Body of pancreas (tissue), 4 donors: ENCODE data around the gene MAPK8IP2. TPM values are rescaled to one million over a fixed set of nuclear protein-coding genes. Genes with fewer than 3 reads are reported as not detected.

Experiments used
- ATAC-seq: fragments of 150-250 bp; one replicate; pipeline ENCODE4 v1.9.1; 2016
- DNase-seq, 4 donors: peaks; one replicate each; pipeline ENCODE4 v3.0.0-alpha.2; 2019
- H3K27ac ChIP-seq, 4 donors: fragments of 200-600 bp; sonication (generic); 1 replicate in 3 of 4; 2 replicates in 1 of 4; pipeline versions ENCODE4 v1.5.1 to v1.6.1; 2016 to 2019; ENCODE audit warnings: mild to moderate bottlenecking in 1 of 4, mixed read lengths in 1 of 4, moderate library complexity in 1 of 4
- H3K27me3 ChIP-seq, 2 donors: fragments of 200-600 bp; sonication (generic); one replicate each; pipeline ENCODE4 v1.6.0; 2016; ENCODE audit warnings: mild to moderate bottlenecking in 1 of 2
- H3K36me3 ChIP-seq, 2 donors: fragments of 200-600 bp; sonication (generic); replicated peaks in 1 of 2; 2 replicates each; pipeline ENCODE4 v1.5.1; 2016; ENCODE audit warnings: low read depth in 2 of 2; ENCODE audit not compliant: insufficient read depth in 1 of 2
- H3K4me1 ChIP-seq: fragments of 200-600 bp; sonication (generic); one replicate; pipeline ENCODE4 v1.6.0; 2016
- H3K4me3 ChIP-seq, 2 donors: fragments of 200-600 bp; sonication (generic); 1 replicate in 1 of 2; 2 replicates in 1 of 2; pipeline ENCODE4 v1.5.1; 2016 to 2019
- H3K9me3 ChIP-seq, 3 donors: fragments of 200-600 bp; sonication (generic); 1 replicate in 2 of 3; 2 replicates in 1 of 3; pipeline ENCODE4 v1.5.1; 2016
- POLR2A ChIP-seq, 3 donors: fragments of 450-650 bp; IDR thresholded peaks; one replicate each; pipeline ENCODE4 v1.6.1; 2016; ENCODE audit warnings: antibody characterized with exemption in 3 of 3, mild to moderate bottlenecking in 2 of 3
- WGBS, 2 donors: methylation state at CpG; one replicate each; pipeline ENCODE4 v1.1.5; 2017; 5-methylcytosine and 5-hydroxymethylcytosine counted together
- intact Hi-C: fragments of 100-400 bp; cut with DNase I; formaldehyde crosslinking; loops from one replicate; pipeline ENCODE4 v1.15.1; 2023
- total RNA-seq, 2 donors: library from RNA; depleted of rRNA; stranded (reverse); fragments of >200 nt; gene quantifications; one replicate each; pipeline ENCODE4 v1.1.0, GENCODE V29; 2016
- TF ChIP-seq, protein P1 (sequence below), 7 experiments: fragments of 450-650 bp in 4 of 7; fragments of 200-600 bp in 3 of 7; sonication (generic) in 3 of 7; IDR thresholded peaks; one replicate each; pipeline ENCODE4 v1.5.1; 2016 to 2019; ENCODE audit warnings: antibody characterized with exemption in 7 of 7

MAPK8IP2 gene
- total RNA-seq, 2 donors from 2014 or later, result 2.9 to 3.6 TPM

DNA sequence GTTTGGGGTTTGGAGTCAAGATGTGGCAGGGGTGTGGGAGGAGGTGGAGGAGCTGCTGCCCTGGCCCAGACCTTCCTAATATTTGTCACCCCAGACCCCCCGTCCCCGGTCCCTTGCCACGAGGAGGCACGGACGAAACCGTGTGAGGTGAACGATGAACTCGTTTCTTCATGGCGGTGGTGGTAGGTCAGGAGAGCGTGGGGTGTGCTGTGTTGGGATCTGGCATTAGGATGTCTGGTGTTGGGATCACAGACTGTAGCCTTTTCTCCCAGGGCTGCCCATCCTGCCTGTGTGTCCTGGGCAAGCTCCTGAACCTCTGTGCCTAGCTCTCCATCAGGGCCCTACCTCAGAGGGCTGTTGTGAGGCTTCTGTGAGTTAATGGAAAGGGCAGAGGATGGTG, 8.4 kb downstream of the MAPK8IP2 start:
- DNase-seq, result no peak
- Histone ChIP-seq H3K9me3 (no peaks in the 10 kb centered on the region), H3K27ac (no peak overlapping the region), H3K4me3 (no peak overlapping the region), H3K36me3 (no peaks in the 10 kb centered on the region), H3K27me3 (no peaks in the 10 kb centered on the region), H3K4me1 (peaks cover 9% of the 10 kb centered on the region)
- WGBS, 2 donors, result 77 to 79% methylated on average over 9 to 10 of the region's 10 CpGs
- ATAC-seq, result no peak
- TF ChIP-seq, protein P1, sequence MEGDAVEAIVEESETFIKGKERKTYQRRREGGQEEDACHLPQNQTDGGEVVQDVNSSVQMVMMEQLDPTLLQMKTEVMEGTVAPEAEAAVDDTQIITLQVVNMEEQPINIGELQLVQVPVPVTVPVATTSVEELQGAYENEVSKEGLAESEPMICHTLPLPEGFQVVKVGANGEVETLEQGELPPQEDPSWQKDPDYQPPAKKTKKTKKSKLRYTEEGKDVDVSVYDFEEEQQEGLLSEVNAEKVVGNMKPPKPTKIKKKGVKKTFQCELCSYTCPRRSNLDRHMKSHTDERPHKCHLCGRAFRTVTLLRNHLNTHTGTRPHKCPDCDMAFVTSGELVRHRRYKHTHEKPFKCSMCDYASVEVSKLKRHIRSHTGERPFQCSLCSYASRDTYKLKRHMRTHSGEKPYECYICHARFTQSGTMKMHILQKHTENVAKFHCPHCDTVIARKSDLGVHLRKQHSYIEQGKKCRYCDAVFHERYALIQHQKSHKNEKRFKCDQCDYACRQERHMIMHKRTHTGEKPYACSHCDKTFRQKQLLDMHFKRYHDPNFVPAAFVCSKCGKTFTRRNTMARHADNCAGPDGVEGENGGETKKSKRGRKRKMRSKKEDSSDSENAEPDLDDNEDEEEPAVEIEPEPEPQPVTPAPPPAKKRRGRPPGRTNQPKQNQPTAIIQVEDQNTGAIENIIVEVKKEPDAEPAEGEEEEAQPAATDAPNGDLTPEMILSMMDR (IDR thresholded peaks at IDR 0.05), result no peak
- TF ChIP-seq POLR2A (IDR thresholded peaks at IDR 0.05), result no peak
- intact Hi-C loops, result no loop called here

GRCh38 chr22:50609599-50609998, 9.0 kb downstream of the MAPK8IP2 start:
- DNase-seq, result no peak
- WGBS, 2 donors, result 68 to 76% methylated on average over 6 to 12 of the region's 12 CpGs

DNA sequence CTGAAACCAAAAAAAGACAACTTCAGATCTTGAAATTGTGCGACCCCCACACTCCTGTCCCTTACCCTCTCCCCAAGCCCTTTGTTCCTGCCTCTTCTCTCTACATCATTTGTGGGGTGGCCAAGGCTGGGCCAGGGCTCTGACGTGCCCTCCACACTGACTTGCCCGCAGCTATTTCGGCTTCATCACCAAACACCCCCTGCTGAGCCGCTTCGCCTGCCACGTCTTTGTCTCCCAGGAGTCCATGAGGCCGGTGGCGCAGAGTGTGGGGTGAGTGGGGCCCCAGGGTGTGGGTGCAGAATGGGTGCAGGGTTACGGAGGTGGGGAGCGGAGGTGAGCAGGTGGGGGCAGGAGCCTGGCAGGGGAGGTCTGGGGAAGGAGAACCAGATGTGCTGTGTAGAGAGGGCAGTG, 9.5 kb downstream of the MAPK8IP2 start:
- DNase-seq (no peak), ATAC-seq (no peak)
- intact Hi-C loops, result no loop called here
- 76 to 84% methylated on average over 11 of the region's 11 CpGs for WGBS, 2 donors
- Histone ChIP-seq H3K4me1 (peaks cover 9% of the 10 kb centered on the region), H3K4me3 (no peak overlapping the region), H3K36me3 (no peaks in the 10 kb centered on the region), H3K9me3 (no peaks in the 10 kb centered on the region), H3K27ac (no peak overlapping the region), H3K27me3 (no peaks in the 10 kb centered on the region)
- TF ChIP-seq, protein P1 (IDR thresholded peaks at IDR 0.05), result no peak
- no peak for TF ChIP-seq POLR2A (IDR thresholded peaks at IDR 0.05)

More at GRCh38 chr22:50609599-50609998, 9.0 kb downstream of the MAPK8IP2 start:
- no peak overlapping the region for H3K4me3 ChIP-seq
- H3K36me3 ChIP-seq, result no peaks in the 10 kb centered on the region
- H3K9me3 ChIP-seq, result no peaks in the 10 kb centered on the region
- H3K27me3 ChIP-seq, result no peaks in the 10 kb centered on the region
- H3K4me1 ChIP-seq, result peaks cover 9% of the 10 kb centered on the region
- intact Hi-C loops, result no loop called here
- ATAC-seq, result no peak
- TF ChIP-seq, protein P1 (IDR thresholded peaks at IDR 0.05), result no peak
- no peak for TF ChIP-seq POLR2A (IDR thresholded peaks at IDR 0.05)
- H3K27ac ChIP-seq, result no peak overlapping the region

GRCh38 chr22:50610581-50610980, 10.0 kb downstream of the MAPK8IP2 start:
- Histone ChIP-seq H3K27me3 (no peaks in the 10 kb centered on the region), H3K9me3 (no peaks in the 10 kb centered on the region), H3K4me3 (no peak overlapping the region), H3K27ac (no peak overlapping the region), H3K36me3 (no peaks in the 10 kb centered on the region), H3K4me1 (peaks cover 9% of the 10 kb centered on the region)
- no peak for TF ChIP-seq POLR2A (IDR thresholded peaks at IDR 0.05)
- TF ChIP-seq, protein P1 (IDR thresholded peaks at IDR 0.05), result no peak
- intact Hi-C loops, result no loop called here
- DNase-seq (no peak), ATAC-seq (no peak)
- 69 to 74% methylated on average over 9 to 17 of the region's 17 CpGs for WGBS, 2 donors

DNA sequence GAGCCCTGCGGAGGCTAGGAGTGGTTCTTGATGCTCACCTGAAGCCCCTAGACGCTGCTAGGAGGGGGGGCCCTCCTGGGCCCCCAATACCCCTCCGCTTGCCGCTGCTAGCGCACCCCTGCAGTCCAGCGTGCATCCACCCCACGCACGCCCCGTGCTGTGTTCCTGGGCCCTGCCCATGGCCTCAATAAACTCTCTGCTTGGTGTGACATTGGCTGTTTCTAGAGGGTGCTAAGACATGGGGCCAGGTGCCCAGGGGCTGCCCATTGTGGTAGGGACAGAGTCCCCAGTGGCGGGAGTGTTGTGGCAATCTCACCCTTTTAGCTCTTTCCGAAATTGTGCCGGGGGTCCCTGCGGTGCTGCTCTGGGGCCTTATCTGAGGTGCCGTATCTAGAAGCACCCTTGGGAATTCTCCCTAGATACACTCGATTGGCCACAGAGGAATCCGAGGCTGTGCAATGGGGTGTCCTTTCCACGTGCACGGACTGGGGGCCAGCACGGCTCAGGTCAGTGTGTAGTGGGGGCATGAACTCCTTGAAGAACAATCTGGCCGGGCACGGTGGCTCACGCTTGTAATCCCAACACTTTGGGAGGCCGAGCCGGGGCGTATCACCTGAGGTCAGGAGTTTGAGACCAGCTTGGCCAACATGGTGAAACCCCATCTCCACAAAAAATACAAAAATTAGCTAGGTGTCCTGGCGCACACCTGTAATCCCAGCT, 10.9 kb downstream of the MAPK8IP2 start:
- intact Hi-C loops, result no loop called here
- Histone ChIP-seq H3K4me1 (peaks cover 9% of the 10 kb centered on the region), H3K27me3 (no peaks in the 10 kb centered on the region), H3K36me3 (no peaks in the 10 kb centered on the region), H3K4me3 (no peak overlapping the region), H3K27ac (no peak overlapping the region), H3K9me3 (no peaks in the 10 kb centered on the region)
- DNase-seq (no peak), ATAC-seq (no peak)
- 82 to 87% methylated on average over 16 to 26 of the region's 26 CpGs for WGBS, 2 donors
- TF ChIP-seq, protein P1 (IDR thresholded peaks at IDR 0.05), result no peak
- no peak for TF ChIP-seq POLR2A (IDR thresholded peaks at IDR 0.05)
